CD4-positive, alpha-beta T cell treated with Interleukin-2 at 100 ng/mL for 4 hours (primary cell): Measurements from ENCODE around the gene BUB1.
"Not testable (repeated sequence)": the region's sequence is repeated elsewhere in the genome, so short reads cannot be mapped to it uniquely, and the experiment has no call there.

Source experiments
- DNase-seq: peaks from one replicate; pipeline ENCODE4 v3.0.0-alpha.2; 2020; ENCODE audit warnings: low spot score

Gene BUB1

DNA sequence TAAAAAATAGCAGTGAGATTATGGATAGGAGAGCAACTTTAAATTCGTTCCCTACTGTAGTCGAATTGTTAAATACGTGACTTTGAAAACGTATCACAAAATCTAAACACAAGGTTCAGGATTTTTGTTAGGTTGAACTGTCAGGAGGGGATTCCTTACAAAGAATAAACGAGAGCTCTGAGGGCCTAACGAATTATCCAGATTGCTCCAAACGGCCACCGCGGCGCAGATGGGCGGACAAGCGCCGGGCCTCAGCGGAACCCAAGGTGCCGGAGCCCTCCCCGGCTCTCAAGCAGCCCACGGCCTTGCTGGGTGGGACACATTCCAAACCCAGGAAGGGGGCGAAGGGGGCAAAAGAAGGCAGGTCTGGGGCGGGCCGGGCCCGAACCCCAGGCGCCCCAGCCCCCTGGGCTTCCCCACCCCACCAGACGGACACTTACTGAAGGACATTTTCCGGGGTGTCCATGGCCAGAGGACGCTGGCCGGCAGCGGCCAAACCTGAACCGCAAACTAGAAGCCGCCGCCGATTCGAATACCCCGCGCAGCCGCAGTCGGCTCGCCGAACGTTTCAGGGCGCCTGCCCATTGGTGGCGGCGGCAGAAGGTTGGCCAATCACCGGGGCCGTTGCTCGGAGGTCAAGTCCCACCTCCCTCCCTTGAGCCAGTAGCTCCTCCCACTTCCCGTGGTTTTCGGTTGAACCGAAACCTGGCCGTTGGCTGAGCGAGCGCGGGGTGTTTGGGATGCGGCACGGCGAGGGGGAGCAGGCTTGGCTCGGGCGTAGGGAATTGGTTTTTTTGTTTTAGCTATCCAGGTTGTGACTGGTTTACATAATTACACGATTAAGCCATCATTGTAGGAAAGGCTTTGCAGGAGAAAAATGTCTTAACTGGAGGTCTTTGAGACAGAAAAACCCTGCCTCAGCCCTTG is at the start of gene BUB1:
Gene BUB1, minus strand, starts transcription at position 534 of the 927 bp plus-strand sequence. Its CDS starts 68 bp downstream, at position 466.
- peak; percentile 96 for DNase-seq

DNA sequence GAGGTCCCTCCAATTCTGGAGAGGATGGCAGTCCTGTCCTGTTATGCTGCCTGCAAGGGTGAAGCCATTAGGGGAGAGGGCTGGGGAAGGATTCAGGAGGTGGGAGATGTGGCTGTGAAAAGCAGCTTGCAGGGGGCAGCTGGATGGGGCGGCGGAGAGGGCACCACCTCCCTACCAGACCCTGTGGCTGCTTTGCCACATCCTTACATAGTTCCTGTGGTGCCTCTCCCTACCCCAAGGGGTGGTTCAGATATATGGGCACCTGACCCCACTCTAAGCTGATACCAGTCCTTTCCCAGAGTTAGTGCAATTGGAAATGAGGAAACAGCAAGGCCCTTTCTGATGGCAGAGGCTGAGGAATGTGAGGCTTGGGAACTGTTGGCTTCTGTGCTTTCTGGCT is 48.4 kb upstream of the BUB1 start:
- DNase-seq = no peak

DNA sequence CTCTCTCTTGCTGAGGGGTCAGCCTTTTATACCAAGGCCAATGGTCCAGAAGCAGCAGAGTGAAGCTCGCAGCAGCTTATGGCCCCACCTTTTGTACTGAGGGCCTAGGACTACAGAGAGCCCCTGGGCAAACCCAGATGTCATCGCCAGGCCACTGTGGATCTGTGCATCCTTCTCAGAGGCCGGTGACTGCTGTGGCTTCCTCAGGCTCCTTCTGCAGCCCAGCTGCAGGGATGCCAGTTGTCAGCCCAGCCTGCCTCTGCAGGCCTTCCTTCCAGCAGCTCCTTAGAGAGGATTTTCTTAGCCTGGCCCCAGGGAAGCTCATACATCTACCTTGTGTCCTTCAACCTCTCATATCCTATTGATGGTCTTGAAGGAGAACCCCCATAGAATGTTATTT is 48.0 kb upstream of the BUB1 start:
- DNase-seq = no peak

- DNase-seq = no peak
These were observed 47.5 kb upstream of the BUB1 start for GRCh38 chr2:110725370-110725769.

DNA sequence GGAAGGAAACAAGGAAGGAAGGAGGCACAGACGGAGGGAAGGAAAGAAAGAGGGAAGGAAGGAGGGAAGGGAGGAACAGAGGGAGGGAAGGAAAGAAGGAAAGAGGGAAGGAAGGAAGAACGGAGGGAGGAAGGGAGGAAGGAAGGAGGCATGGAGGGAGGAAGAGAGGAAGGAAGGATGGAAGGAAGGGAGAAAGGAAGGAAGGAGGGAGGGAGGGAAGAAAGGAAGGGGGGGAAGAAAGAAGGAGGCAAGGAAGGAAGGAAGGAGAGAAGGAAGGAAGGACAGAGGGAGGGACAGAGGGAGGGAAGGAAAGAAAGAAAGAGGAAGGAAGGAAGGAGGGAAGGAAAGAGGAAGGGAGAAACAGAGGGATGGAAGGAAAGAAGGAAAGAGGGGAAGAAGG is 47.0 kb upstream of the BUB1 start:
- DNase-seq = no peak

- no peak for DNase-seq
These were observed 42.7 kb upstream of the BUB1 start for GRCh38 chr2:110720547-110720946.

- DNase-seq = no peak
These were observed 41.1 kb upstream of the BUB1 start for GRCh38 chr2:110718990-110719389.

GRCh38 chr2:110718382-110718781 is 40.5 kb upstream of the BUB1 start:
- no peak for DNase-seq

DNA sequence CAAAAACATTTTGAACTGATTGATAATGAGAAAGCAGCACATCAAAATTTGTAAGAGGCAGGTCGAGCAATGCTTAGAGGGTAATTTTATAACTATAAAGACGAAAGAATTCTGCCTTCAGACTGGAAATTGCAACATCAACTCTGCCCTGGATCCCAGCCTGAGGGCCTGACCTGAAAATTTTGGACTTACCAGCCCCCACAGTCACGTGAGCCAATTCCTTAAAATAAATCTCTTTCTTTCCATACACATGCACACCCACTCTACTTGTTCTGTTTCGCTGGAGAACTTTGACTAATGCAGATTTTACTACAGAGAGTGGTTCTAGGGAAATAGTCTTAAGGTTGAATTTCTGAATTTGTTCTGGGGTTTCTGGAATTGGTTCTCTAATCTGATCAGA is 39.9 kb upstream of the BUB1 start:
- no peak for DNase-seq

DNA sequence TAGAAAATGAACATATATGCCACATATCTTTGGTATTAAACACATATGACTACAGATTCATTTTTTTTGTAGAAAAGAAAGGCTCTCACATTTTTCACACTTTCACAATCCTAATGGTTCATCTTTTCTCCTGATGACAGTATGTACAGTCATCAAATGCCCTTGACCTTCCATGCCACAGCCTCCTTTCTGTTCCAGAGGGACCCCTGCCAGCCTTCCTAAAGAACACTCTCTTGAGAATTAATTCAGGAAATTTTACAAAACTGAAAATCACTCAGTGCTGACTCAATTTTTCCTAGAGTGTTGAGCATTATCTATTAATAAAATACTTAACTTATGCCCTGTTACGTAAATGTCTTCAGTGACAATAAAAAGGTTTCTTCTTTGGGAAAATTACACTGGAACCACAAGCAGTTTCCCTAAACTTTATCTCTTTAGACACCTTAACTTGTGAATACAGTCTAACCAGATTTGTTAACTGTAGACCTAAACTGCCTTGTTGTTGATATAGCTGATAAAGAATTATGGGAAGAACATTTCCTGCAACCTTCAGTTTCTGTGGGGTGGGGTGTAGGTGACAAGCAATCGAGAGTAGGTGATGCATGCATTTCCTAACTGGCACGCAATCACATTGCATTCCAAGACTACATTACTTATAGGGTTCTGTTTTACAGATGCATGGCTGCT is 39.2 kb upstream of the BUB1 start:
- DNase-seq = no peak

DNA sequence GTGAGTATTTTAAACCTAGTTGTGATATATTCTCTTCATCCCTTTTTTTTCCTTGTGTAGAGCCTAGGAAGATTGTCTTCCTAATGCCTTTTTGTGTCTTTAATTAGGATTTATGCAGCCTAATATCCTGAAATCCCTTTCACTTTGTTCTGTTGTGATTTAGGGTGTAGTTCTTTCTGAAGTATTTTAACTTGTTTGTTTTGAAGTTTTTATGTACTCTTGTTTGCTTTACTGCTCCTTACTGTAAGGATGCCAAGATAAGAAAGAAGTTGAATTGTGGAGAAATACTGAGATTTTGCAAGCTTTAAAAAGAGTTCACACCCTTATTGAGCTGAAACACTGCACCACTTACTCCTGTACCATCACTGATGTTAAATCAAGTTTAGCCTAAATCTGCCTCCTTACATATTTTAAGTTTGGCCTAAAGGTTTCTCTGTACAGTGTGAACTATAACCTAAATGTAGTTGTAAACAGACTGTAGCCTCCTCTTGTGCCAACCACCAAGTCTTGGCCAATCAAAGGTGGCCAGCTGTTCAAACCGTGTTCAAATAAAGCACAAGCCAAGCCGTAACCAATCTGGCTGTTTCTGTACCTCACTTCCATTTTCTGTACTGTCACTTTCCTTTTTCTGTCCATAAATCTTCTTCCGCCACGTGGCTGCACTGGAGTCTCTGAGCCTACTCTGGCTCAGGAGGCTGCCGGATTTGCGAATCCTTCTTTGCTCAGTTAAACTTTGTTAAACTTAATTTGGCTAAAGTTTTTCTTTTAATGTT is 36.8 kb upstream of the BUB1 start:
- DNase-seq = no peak

DNA sequence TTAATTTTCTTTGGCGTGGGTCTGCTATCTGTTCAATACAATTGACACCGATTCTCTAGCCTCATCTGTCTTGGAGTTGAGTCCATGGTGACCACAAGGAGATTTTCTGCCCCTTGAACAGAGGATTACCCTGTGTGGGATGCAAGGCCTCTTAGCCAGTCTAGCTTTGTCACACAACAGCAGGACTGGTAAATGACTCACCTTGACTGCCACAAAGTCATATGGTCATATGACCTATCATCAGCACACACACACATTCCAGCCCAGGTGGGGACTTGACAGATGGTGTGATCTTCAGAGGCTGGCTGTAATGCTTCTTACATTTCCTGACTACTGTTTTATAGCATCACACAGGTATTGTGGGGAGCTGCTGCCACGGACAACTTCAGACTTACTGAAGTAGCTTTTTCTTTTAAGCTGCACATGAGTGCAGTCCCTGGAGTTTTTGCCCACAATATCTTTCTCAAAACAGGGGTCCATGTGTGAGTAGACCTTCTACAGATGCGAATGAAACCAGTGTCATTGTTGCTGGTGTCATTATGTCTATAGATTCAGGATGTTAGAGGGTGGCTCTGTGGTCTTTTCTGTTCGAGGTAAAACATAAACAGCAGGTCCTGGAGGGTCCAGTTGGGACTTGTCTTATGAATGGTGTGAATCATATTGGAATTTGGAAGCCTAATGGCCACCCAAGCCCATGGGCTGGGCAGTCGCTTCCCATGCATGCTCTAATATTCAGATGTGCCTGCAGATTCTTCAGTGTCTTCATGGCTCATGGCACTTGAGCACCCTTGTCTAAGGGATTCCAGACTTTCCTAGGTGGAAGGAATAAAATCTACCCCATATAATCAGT is 35.9 kb upstream of the BUB1 start:
- DNase-seq = no peak

- DNase-seq = no peak
These were observed 34.9 kb upstream of the BUB1 start for GRCh38 chr2:110712737-110713136.

- no peak for DNase-seq
These were observed 30.6 kb upstream of the BUB1 start for GRCh38 chr2:110708455-110708854.

DNA sequence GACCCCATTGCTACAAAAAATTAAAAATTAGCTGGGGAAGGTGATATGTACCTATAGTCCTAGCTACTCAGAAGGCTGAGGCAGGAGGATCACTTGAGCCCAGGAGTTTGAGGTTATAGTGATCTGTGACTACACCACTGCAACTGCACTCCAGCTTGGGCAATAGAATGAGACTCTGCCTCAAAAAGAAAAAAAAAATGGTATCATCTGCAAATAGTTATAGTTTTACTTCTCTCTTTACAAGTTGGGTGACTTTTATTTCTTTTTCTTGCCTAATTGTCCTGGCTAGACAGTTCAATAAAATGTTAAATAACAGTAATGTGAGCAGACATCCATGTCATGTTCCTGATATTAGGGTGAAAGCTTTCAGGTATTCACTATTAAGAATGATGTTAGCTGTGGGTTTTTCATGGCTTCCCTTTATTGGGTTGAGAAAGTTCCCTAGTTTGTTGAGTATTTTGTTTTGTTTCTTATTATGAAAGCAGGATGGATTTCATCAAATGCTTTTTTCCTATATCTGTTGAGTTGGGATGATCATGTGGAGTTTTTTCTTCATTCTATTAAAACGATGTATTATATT is 29.6 kb upstream of the BUB1 start:
- no peak for DNase-seq

GRCh38 chr2:110702514-110703380 is 24.9 kb upstream of the BUB1 start:
- no peak for DNase-seq

DNA sequence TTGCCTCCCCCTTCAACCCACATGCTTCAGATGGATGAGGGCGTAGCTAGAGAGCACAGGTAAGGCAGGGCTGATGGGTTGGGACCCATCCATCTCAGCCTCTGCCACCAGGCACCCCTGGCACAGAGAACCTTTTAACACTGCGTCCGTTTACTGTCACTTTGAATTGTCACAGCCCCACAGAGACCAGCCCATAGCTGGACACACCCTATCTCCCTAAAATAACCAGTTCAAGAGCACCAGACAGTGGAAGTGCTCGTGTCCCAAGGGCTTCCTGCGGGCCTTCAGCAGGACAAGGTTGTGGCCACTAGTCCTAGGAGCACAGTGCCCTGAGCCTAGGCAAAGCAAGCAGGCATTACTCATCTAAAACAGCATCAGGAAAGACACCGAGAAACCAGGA is 20.4 kb upstream of the BUB1 start:
- DNase-seq = not testable (repeated sequence)

GRCh38 chr2:110695146-110695898 is 17.5 kb upstream of the BUB1 start:
- not testable (repeated sequence) for DNase-seq

DNA sequence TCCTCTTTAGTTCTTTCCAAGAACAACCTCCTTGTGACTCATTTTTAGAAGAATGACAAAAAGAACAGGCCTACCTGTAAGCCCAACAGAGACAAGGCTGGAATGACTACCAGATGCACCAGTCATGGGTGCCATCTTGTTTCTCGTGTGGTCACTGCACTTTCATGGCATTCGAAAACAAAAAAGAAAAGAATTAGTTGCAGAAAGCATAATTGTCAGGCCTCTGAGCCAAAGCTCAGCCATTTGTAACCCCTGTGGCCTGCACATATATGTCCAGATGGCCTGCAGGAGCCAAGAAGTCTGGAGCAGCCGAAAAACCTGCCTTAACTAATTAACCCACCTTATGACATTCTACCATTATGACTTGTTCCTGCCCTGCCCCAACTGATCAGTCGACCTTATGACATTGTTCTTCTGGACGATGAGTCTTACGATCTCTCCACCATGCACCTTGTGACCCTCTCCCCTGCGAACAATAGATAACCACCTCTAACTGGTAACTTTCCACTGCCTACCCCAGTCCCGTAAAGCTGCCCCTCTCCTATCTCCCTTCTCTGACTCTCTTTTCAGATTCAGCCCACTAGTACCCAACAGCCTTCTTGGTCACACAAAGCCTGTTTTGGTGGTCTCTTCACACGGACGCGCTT is 13.9 kb upstream of the BUB1 start:
- DNase-seq = no peak
